Measurements from ENCODE around the gene SHOX.

DNA sequence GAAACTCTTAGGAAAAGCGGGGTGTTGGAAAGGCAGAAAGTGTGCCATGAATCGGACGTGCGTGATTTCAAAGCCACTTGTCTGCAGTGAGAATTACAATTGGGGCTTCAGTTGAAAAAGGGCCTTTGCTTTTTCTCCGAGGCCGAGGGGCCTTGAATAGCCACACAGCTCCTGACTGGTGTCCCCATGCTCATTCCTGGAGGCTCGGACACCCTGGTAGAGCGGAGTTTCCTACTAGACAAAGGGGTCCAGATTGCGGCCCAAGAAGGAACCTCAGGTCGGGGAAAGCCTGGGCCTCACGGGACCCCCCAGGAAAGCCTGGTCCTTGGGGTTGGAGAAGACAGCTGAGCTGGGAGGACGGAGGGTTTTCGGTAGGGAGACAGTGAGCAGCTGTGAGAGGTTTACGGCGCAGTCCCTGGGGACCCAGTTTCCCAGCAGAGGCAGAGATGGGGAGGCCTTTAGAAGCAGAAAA lies 3.0 kb upstream of the SHOX start:
- no peak for TF ChIP-seq POLR2AphosphoS5 (IDR thresholded peaks at IDR 0.05; ENCODE audit: borderline replicate concordance, low read depth, low read length)
- TF ChIP-seq EZH2 (IDR thresholded peaks at IDR 0.05): no peak
- TF ChIP-seq FOXP2 (optimal IDR thresholded peaks at IDR 0.05; ENCODE audit: control extremely low read depth, extremely low read length, insufficient read depth): no peak

Data from SK-N-MC (cell line).